SH-SY5Y (cell line): ENCODE measurements around the gene PSEN2.

Source experiments
- GATA2 ChIP-seq: IDR thresholded peaks from 2 replicates; pipeline ENCODE4 v1.6.1; 2011; ENCODE audit warnings: mild to moderate bottlenecking, low read depth, low read length
- GATA3 ChIP-seq: IDR thresholded peaks from 2 replicates; pipeline ENCODE4 v1.6.1; 2011; ENCODE audit warnings: low read depth, mild to moderate bottlenecking, low read length, moderate library complexity

GRCh38 chr1:226846786-226847185 is 23.6 kb upstream of the PSEN2 start:
- TF ChIP-seq GATA3: no peak
- TF ChIP-seq GATA2: no peak
